Neural progenitor cell (in vitro differentiated cells): ENCODE results near the gene SLC9A3.

ENCODE experiments used
- EZH2 ChIP-seq: fragments of 200-600 bp; sonication (generic); IDR thresholded peaks from 2 replicates; pipeline ENCODE4 v1.6.1; 2017; ENCODE audit warnings: antibody characterized with exemption, mild to moderate bottlenecking, moderate library complexity
- EZH2phosphoT487 ChIP-seq: fragments of 200-600 bp; sonication (generic); IDR thresholded peaks from 2 replicates; pipeline ENCODE4 v1.6.1; 2017; ENCODE audit warnings: antibody characterized with exemption
- TF ChIP-seq, protein P1 (sequence below): fragments of 200-600 bp; sonication (generic); IDR thresholded peaks from 2 replicates; pipeline ENCODE4 v1.5.1; 2017; ENCODE audit warnings: antibody characterized with exemption, mild to moderate bottlenecking

GRCh38 chr5:421287-421880 is 102.9 kb downstream of the SLC9A3 start:
- TF ChIP-seq, protein P1, sequence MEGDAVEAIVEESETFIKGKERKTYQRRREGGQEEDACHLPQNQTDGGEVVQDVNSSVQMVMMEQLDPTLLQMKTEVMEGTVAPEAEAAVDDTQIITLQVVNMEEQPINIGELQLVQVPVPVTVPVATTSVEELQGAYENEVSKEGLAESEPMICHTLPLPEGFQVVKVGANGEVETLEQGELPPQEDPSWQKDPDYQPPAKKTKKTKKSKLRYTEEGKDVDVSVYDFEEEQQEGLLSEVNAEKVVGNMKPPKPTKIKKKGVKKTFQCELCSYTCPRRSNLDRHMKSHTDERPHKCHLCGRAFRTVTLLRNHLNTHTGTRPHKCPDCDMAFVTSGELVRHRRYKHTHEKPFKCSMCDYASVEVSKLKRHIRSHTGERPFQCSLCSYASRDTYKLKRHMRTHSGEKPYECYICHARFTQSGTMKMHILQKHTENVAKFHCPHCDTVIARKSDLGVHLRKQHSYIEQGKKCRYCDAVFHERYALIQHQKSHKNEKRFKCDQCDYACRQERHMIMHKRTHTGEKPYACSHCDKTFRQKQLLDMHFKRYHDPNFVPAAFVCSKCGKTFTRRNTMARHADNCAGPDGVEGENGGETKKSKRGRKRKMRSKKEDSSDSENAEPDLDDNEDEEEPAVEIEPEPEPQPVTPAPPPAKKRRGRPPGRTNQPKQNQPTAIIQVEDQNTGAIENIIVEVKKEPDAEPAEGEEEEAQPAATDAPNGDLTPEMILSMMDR: no peak
- TF ChIP-seq EZH2phosphoT487: no peak
- TF ChIP-seq EZH2: no peak
